HG03460 (cell line): Measurements from ENCODE around the gene RAVER2.
"Not testable (repeated sequence)": the region's sequence is repeated elsewhere in the genome, so short reads cannot be mapped to it uniquely, and the experiment has no call there.

Experiments
- ATAC-seq: cut with Tn5 transposase; IDR thresholded peaks from one replicate; pipeline ENCODE4 v1.9.1; 2021; ENCODE audit not compliant: unreplicated experiment

Gene RAVER2

GRCh38 chr1:64744492-64745180 is at the start of gene RAVER2:
Gene RAVER2 (plus strand): TSS chr1:64745075. CDS start chr1:64745173, 98 bp downstream.
- no peak for ATAC-seq

GRCh38 chr1:64696879-64697278 is 48.0 kb upstream of the RAVER2 start:
- no peak for ATAC-seq

- no peak for ATAC-seq
Observed at GRCh38 chr1:64699327-64699726, 45.5 kb upstream of the RAVER2 start.

DNA sequence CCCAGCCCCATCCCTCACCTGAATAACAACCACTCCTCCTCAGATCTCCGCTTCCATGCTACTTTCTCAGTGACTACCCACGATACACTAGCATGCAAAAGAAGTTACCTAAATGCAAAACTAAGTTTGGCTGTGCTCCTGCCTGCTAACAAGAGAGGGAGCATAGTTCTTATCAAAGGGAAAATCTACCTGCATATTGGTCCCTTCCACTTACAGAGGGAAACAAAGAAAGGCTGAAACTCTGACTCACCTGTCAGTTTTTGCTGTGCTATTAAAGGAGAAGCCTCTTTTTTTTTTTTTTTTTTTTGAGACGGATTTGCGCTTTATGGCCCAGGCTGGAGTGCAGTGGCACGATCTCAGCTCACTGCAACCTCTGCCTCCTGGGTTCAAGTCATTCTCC is 43.8 kb upstream of the RAVER2 start:
- no peak for ATAC-seq

DNA sequence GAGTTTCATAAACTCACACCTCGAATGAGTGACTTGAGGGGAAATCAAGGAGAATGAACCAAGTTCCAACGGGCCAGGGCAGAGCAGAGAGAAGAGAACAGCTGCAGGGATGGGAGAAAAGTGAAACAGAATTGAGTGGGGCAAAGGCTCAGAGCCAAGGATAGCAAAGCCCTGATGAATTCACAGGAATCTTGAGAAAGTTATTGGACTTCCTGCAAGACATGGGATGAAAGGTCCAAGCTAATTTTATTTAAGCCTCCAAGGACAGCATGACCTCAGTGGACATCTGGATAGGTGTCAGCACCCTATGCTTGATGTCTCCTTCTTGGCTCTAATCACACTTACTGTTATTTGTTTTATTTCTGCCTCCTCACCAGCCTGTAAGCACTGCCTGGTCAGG is 43.0 kb upstream of the RAVER2 start:
- ATAC-seq = no peak

DNA sequence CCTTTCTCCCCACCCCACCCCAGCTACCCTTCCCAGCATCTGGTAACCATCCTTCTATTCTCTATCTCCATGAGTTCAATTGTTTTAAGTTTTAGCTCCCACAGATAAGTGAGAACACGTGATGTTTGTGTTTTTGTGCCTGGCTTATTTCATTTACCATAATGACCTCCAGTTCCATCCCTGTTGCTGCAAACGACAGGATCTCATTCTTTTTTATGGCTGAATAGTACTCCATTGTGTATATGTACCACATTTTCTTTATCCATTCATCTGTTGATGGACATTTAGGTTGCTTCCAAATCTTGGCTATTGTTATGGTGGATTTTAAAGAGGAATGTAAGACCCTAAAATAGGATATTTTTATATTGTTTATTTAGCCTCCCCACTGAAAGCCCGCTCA is 42.2 kb upstream of the RAVER2 start:
- not testable (repeated sequence) for ATAC-seq

GRCh38 chr1:64703600-64703999 is 41.3 kb upstream of the RAVER2 start:
- no peak for ATAC-seq

- no peak for ATAC-seq
Observed at GRCh38 chr1:64705591-64705990, 39.3 kb upstream of the RAVER2 start.

DNA sequence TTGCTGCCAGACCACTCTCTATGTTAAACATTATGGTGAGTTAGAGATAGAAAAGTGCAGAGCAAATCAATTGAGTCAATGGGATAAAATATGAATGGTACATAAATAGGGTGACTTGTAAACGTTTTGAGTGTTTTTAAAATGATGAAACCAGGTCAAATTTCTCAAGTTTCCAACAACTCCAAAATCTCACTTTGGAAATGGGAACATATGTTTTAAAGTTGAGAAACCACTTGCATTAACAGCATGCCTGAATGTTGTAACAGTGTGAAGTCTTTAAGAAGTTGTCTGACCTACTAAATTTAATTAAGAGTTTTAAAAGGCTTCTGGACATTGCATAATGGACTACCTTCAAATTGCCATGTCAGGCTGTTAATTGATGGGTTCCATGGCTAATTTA is 33.6 kb upstream of the RAVER2 start:
- ATAC-seq = no peak

- ATAC-seq = no peak
Observed at GRCh38 chr1:64712049-64712448, 32.8 kb upstream of the RAVER2 start.

GRCh38 chr1:64715186-64715585 is 29.7 kb upstream of the RAVER2 start:
- no peak for ATAC-seq

- ATAC-seq = no peak
Observed at GRCh38 chr1:64721135-64721534, 23.7 kb upstream of the RAVER2 start.

- no peak for ATAC-seq
Observed at GRCh38 chr1:64721576-64722145, 23.2 kb upstream of the RAVER2 start.

- ATAC-seq = no peak
Observed at GRCh38 chr1:64727861-64728260, 17.0 kb upstream of the RAVER2 start.

DNA sequence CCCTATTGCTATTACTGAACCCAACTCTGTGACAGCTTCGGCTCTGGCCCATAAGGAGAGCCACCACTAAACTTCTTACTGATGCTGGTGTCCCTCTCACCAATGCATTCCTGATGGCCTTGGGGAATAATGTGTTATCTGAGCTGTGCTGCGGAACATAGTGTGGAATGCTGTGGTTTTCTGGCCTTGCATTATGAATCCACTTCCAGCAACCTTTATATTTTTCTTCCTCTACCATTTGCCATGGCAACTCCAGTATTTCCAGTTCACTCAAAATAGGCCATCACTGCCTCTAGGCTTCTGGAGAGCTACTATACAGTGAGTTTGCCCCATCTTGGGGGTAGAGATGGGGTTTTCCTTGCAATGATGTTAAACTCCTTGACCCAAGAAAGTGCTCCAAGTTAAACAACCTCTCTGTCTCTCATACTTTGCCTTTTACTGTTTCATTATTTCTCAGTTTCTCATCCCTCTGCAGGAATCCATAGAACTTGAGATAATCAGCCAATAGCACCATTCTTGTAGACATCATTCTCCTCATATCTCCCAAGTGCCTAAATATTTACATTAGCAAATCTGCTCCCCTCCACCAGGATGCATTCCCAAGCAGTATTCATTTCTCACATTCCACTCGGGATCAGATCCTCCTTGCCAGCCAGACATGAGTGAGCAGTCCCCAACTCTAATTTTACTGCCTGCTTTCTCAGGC is 11.1 kb upstream of the RAVER2 start:
- ATAC-seq = no peak

DNA sequence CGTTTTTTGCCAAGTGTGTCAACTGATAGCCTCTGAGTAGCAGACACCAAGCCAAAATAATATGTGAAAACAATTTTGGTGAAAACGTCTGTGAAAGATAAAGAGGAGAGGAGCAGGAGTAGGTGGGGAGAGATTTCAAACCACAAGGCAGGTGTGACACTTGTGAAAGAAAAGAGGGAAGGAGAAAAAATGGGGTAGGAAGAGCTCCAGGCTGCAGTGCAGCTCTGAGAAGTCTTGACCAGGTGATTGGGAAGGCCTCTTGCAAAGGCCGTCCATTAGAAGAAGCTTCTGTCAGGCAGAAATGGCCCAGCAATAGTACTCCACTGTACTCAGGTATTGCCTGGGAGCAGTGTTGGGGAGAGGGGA is 10.6 kb upstream of the RAVER2 start:
- no peak for ATAC-seq

DNA sequence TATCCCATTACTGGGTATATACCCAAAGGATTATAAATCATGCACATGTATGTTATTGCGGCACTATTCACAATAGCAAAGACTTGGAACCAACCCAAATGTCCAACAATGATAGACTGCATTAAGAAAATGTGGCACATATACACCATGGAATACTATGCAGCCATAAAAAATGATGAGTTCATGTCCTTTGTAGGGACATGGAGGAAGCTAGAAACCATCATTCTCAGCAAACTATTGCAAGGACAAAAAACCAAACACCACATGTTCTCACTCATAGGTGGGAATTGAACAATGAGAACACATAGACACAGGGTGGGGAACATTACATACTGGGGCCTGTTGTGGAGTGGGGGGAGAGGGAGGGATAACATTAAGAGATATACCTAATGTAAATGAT is 4.2 kb upstream of the RAVER2 start:
- ATAC-seq = not testable (repeated sequence)

DNA sequence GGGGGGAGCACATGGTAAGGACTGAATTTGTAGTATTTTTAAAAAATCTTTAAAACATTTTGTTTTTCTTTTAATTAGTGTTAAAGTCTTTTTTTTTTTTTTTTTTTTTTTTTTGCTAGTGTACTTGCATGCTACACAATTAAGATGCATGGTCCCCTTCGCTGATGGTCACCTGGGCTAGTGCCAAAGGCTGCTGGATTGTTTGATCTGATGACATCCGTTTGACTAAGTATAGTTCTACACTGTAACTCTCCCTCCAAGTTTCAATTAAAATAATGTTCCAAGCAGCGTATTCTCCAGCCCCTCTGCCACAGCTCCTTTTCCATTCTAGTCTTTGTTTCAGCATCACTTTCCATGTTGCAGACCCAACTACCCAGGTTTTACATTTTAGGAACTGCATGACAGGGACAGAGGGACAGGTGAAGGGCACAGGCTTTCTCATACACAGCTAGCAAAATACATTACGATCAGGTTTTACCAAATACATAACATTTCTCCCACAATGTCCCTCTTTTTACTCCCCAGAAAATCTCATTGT is 852 bp upstream of the RAVER2 start:
- ATAC-seq = no peak

GRCh38 chr1:64745181-64745985 is 508 bp downstream of the RAVER2 start:
- no peak for ATAC-seq

DNA sequence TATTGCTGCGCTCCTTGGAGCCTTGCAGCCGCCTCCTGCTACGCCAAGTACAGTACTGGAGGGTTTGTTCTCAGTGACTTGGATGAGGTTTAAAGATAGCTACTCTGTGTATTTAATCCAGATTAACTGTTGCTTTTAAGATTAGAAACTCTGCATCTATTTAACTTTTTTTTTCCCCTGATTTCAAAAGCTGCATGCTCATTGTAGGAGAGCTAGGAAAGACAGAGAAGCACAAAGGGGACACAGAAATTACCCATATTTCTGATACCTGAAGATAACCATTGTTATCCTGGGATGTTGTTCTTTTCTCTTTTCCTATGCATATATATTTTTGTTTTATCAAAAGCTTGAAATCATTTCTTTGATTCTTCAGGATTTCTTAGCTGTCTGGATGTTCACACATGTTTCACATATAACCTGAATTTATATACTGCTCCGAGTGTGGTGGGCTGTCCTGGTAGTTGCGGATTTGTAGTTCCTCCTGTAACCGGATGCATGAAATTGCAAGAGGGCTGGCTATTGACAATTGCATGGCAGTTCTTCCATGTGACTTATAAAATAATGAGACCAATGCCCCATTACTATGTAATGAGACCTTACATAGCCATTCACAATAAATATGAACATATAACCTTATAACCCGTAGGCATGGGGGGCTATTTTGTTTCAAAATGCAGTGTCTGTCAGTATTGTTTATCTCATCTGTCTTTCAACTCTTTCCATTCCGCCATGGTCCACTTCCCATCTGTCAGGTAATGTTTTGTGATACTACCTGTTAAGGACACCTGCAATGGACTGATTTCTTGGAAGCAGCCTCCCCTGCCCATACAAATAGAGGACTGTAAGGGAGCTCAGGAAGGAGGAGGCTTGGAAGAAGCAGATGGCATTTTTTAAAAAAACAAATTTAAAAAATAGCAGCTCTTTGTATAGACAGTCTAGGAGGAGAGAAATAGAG is 1.4 kb downstream of the RAVER2 start:
- ATAC-seq = no peak
